ENCODE results near the gene PITRM1. TPM values are rescaled to one million over a fixed set of nuclear protein-coding genes. Genes with fewer than 3 reads are reported as not detected.

Gene PITRM1
- total RNA-seq, 1 donor from 2014 or later: 60.3 TPM

- DNase-seq (ENCODE audit: low spot score): no peak
- Mint-ChIP-seq H3K4me1 (ENCODE audit: unreplicated experiment) (peaks cover 2% of the 10 kb centered on the region), H3K4me3 (ENCODE audit: unreplicated experiment) (no peak overlapping the region), H3K27me3 (ENCODE audit: unreplicated experiment) (peaks cover 5% of the 10 kb centered on the region), H3K27ac (ENCODE audit: unreplicated experiment) (no peak overlapping the region), H3K9me3 (ENCODE audit: unreplicated experiment) (no peaks in the 10 kb centered on the region), H3K36me3 (ENCODE audit: low read depth, unreplicated experiment) (no peaks in the 10 kb centered on the region)
- TF ChIP-seq CTCF (IDR thresholded peaks at IDR 0.05; ENCODE audit: unreplicated experiment): no peak
Observed at GRCh38 chr10:3210251-3210877, 37.8 kb upstream of the PITRM1 start.

GRCh38 chr10:3208481-3209406, 36.2 kb upstream of the PITRM1 start:
- Mint-ChIP-seq H3K4me3 (ENCODE audit: unreplicated experiment) (no peak overlapping the region), H3K4me1 (ENCODE audit: unreplicated experiment) (peaks cover 2% of the 10 kb centered on the region), H3K36me3 (ENCODE audit: low read depth, unreplicated experiment) (no peaks in the 10 kb centered on the region), H3K27me3 (ENCODE audit: unreplicated experiment) (peaks cover 5% of the 10 kb centered on the region), H3K27ac (ENCODE audit: unreplicated experiment) (no peak overlapping the region), H3K9me3 (ENCODE audit: unreplicated experiment) (no peaks in the 10 kb centered on the region)
- DNase-seq (ENCODE audit: low spot score): no peak
- no peak for TF ChIP-seq CTCF (IDR thresholded peaks at IDR 0.05; ENCODE audit: unreplicated experiment)

GRCh38 chr10:3207351-3207750, 34.8 kb upstream of the PITRM1 start:
- no peaks in the 10 kb centered on the region for H3K36me3 Mint-ChIP-seq (ENCODE audit: low read depth, unreplicated experiment)
- peaks cover 5% of the 10 kb centered on the region for H3K27me3 Mint-ChIP-seq (ENCODE audit: unreplicated experiment)
- no peaks in the 10 kb centered on the region for H3K9me3 Mint-ChIP-seq (ENCODE audit: unreplicated experiment)
- no peak overlapping the region for H3K27ac Mint-ChIP-seq (ENCODE audit: unreplicated experiment)
- no peak for TF ChIP-seq CTCF (IDR thresholded peaks at IDR 0.05; ENCODE audit: unreplicated experiment)
- DNase-seq (ENCODE audit: low spot score): no peak
- H3K4me3 Mint-ChIP-seq (ENCODE audit: unreplicated experiment): no peak overlapping the region
- H3K4me1 Mint-ChIP-seq (ENCODE audit: unreplicated experiment): peaks cover 2% of the 10 kb centered on the region

GRCh38 chr10:3206511-3207157, 34.1 kb upstream of the PITRM1 start:
- Mint-ChIP-seq H3K4me3 (ENCODE audit: unreplicated experiment) (no peak overlapping the region), H3K27ac (ENCODE audit: unreplicated experiment) (no peak overlapping the region), H3K36me3 (ENCODE audit: low read depth, unreplicated experiment) (no peaks in the 10 kb centered on the region), H3K4me1 (ENCODE audit: unreplicated experiment) (peaks cover 2% of the 10 kb centered on the region), H3K9me3 (ENCODE audit: unreplicated experiment) (no peaks in the 10 kb centered on the region), H3K27me3 (ENCODE audit: unreplicated experiment) (peaks cover 5% of the 10 kb centered on the region)
- no peak for TF ChIP-seq CTCF (IDR thresholded peaks at IDR 0.05; ENCODE audit: unreplicated experiment)
- no peak for DNase-seq (ENCODE audit: low spot score)
